Muscle of arm (tissue), 12 donors: Measurements from ENCODE around the gene MACROD1. TPM values are rescaled to one million over a fixed set of nuclear protein-coding genes. Genes with fewer than 3 reads are reported as not detected.

Source experiments
- DNase-seq: peaks from one replicate; pipeline ENCODE4 v3.0.0-alpha.2; 2013
- polyA plus RNA-seq, 12 donors: library from polyadenylated mRNA; unstranded; fragments of 120-200 nt; gene quantifications; one replicate each; pipeline ENCODE4 v1.2.1, GENCODE V29; 2013; ENCODE audit not compliant: insufficient read length in 12 of 12

Gene MACROD1
- polyA plus RNA-seq, 12 donors = 41.1 to 129 (median 55.2) TPM; not detected in 1

DNA sequence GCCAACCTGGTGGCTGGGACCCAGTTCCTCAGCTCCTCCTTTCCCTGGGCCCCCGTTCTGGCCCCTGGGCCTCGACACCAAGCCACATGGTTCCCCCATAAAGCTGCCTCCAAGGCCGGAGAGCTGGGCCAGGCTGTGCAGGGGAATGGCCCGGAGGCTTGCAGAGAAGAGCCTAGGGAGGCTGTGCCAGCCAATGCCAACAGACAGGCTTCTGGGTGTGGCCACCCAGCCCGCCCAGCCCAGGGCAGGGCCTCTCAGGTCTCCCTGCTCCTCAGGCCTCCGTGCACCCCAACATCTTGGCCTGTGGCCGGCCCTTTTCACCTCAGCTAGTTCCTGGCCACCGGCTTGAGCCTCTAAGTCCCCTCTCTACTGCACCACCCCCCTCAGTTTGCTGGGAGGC lies 147.6 kb downstream of the MACROD1 start:
- no peak for DNase-seq

DNA sequence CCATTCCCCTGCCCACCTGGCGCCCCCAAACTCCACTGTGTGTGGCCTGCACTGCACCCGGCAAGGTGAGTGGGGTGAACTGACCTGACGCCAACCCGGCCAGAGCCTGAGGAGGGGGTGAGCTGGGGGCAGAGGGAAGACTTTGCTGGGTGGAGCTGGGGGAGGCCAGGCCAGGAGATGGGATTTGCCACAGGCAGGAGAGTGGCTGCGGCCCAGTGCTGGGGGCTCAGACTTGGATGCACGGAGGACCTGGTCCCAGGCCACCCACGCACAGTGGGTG lies 148.0 kb downstream of the MACROD1 start:
- DNase-seq = no peak

DNA sequence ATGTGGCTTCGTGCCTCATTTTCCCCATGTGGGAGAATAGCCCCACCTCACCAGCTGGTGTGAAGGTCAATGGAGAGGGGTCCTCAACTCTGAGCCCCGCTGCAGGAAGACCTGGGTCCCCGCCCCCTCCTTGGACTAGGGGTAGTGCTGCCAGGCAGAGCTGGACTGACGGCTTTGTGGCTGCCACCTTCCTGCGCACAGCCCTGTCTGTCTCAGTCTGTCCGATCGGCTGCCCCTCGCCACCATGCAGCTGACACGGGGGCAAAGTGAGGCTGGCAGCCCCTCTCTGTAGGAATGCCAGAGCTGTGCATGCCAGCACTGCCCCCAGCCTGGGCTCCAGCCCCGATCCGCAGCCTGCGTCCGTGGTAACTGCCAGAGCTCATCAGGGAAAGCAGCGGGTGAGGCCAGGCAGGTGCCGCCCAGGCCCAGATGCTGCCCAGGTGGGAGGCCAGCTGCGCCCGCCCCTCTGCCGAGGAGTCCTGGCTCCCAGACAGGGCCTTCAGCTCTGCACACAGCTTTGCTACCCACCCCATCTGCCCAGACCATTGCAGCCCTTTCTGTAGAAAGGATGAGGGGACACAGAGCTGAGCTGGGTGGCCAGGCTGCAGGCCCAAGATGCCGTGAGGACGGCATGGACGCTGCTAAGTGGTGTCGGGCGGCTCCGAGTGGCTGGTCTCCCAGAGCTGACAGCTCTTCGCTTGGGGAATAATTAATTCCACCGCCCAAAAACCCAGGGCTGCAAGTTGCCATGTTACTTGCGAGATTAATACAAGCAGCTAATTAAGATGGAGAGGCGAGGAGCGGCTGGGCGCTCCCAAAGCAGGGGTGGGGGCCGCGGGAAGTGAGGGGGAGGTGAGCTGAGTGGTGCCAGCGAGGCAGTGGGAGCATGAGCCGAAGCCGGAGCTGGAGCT lies 149.7 kb downstream of the MACROD1 start:
- DNase-seq = no peak

DNA sequence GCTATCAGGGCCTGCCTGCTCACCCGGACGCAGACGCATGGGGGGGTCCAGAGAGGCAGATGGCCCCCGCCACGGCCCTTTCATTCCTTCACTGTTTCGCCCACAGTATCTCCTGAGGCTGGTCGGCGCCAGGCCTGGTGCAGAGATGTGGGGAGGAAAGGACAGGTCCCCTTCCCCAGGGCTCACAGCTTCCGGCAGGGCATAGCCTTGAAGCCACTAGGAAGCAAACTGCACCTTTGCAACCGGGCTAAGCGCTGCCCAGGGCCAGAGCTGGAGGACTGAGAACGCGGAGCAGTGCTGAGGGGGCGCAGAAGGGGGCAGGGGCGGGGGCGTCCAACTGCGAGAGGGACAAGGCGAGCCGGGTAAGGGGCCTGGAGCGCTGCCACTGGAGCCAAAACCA lies 150.4 kb downstream of the MACROD1 start:
- no peak for DNase-seq

DNA sequence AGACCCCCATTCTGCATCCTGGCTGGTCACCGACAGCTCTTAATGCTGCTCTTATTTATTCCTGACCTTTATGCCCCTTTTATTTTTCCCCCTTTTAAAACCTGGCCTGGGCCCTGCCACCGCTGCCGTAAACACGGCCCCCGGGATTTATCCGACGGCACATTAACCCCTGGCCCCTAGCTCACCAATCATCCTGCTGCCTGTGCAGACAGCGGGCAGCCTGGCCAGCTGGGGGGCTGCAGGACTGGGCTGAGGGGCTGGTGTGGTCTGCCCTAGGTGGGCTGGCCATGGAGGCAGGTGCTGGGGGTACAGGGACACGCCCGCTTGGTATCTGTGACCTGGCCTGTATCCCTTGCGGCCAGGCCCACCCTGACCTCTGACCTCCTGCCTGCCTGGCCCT lies 151.6 kb downstream of the MACROD1 start:
- no peak for DNase-seq

DNA sequence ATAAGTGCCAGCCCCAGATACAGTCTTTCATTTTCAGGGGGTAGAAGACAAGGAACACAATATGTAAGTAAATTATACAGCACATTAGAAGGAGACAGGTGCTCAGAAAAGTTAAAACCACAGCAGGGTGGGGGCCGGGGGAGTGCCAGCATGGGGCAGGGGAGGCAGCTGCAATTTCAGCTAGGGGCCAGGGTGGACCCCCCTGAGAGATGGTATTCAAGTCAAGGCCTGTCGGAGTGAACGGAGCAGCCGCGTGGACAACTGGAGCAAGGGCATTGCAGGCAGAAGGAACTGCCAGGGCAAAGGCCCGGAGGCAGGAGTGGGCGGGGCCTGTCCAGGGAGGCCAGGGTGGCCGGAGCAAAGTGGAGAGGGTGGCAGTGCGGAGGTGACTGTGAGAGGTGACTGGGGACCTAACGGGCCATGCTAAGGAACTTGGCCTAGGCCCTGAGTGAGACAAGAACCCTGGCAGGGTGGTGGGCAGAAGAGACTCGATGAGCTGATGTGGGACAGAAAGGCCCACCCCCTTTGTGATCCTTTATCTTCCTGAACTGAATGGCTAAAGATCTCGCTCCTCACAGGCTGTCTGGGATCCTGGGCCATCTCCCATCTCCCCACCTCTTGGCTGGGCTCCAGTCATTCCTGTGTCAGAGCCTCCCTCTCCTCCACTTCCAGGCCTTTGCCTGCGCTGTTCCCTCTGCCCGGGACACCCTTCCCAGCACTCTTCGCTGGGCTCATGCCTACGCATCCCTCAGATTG lies 152.6 kb downstream of the MACROD1 start:
- no peak for DNase-seq

DNA sequence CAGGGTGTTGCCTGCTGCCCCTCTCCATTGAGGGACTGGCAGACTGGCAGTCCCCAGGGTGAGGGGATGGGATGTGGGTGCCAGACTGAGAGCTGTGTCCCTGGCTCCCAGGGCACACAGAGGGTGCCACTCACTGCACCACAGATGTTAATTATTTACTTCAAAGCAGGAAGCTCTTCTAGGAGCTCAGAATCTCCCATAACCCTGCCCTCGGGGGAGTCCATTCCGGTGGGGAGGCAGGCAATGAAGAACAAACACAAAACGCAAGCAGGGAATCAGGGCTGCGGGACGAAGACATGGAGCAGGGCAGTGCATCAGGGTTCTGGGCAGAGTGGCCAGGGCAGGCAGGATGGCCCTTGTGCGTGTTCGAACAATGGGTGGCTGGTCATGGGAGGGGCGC lies 154.5 kb downstream of the MACROD1 start:
- no peak for DNase-seq

DNA sequence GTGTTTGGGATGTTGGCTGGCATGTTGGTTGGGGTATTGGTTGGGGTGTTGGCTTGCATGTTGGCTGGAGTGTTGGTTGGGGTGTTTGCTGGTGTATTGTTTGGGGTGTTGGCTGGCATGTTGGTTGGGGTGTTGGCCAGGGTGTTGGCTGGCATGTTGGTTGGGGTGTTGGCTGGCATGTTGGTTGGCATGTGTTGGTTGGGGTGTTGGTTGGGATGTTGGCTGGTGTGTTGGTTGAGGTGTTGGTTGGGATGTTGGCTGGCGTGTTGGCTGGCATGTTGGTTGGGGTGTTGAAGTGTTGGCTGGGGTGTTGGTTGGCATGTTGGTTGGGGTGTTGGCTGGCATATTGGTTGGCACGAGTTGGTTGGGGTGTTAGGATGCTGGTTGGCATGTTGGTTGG lies 155.1 kb downstream of the MACROD1 start:
- no peak for DNase-seq

DNA sequence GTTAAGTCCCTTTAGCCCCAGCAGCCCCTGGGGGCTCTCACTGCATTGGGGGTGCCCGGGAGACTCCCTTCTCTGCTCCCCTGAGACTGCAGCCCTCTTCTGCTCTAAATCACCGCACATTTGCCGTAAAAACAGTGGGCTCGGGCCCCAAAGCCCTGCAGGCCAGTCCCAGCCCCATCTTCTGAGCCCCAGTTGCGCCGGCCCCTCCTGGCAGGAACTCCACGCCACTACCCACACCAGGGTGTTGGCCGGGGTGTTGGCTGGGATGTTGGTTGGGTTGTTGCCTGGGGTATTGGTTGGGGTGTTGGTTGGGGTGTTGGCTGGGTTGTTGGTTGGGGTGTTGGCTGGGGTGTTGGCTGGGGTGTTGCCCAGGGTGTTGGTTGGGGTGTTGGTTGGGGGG lies 156.2 kb downstream of the MACROD1 start:
- no peak for DNase-seq

DNA sequence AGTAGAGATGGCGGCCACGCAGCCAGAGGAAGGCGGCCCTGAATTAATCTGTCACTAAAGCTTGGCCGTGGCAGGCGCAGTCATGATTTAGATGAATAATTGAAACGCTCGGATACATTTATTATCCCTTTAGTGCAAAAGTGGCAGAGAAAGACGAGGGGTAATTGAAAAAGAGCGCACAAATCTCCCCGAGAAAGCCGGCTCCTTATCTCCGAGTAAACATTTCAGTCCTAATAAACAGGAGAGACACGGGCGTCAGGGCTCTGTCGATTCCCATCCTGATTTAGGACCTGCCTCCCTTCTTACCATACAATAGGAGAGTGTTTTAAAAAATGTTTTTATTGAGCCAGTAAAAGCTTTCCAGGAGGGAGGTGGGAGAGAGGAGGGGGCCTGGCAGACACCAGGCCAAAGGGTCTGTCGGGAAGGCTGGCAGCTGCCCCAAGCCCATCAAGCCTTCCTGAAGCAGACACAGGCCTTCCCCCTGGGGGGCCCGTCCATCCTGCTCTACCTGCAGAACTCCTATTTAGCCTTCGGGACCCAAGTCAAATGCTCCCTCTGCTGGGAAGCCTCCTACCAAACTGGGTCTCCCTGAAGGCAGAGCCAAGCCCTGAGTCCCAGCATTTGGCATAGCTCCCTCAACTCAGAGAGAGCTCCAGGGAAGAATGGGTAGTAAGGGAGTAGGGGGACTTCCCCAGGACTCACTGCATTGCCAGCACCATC lies 156.8 kb downstream of the MACROD1 start:
- DNase-seq = no peak

DNA sequence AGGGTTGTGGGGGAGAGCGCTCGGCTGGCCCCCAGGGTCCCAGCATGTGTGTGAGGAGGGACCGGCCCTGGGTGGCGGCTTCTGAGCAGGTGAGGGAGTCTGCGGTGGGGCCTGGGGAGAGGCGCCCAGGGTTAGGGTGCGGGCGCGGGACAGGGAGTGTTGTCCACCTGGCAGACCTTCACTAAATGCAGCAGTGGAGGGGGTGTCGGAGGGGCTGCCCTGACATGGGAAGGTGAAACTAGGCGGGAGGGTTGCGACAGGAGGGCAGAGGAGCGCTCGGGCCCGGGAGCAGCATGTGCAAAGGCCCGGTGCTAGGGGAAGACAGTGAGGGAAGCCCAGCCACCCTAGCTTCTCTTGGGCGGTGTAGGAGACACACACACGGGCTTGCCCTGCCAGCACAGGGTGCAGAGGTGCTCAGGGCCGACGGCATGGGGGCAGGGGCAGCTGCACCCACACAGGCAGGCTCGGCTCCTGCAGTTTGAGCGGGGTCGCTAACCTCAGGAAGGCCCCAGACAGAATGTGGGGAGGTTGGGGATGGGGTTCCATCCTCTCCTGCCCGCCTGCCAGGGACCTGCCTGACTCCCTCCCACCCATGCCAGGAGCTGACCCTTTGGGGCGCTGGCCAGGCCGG lies 157.5 kb downstream of the MACROD1 start:
- no peak for DNase-seq

DNA sequence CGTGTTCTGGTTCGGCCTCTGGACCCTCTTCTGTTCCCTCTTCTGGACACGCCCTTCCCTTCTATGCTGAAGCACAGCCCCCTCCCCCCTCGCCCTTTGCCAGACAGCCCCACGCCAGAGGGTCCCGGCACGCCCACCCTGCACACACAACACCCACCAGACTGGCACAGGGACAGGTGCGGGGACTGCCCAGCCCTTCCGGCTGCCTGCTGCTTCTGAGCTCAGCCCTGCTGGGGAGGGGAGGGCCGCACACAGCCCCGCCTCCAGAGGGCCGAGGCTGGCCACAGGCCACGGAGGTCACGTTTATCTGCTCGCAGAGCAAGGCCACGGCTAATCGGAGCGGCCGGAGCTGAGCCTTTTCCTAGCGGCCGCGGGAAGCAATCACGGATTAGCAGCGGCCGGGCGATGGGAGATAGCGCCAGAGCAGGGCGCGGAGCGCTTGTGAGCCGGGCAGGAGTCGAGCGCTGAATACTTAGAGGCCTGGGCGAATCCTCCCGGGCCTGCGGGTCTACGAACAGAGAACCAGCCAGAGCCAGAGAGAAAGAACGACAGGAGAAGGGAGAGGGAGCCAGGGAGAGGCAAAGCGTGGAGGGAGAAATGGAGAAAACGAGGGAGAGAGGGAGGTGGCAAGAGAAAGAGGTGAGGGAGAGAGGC lies 158.2 kb downstream of the MACROD1 start:
- peak; percentile 78 for DNase-seq

DNA sequence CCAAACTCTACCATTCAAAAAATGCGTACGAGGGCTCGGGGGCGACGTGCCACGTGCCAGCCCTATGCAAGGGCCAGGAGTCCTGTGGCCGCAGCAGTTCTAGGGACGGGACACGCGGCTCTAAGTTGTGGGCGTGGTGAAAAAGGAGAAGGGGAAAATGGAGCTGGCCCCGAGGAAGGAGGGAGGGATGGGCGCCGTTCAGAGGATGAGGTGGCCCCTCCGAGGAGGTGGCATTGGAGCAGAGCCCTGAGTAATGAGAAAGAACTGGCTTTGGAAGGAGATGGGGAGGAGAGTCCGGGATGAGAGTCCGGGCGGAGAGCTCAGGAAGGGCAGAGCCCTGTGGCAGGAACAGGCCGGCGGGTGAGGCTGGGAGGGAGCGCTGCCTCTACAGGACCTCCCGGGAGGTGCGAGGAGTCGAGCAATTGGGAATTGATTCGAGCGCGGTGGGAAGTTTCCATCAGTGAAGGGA lies 158.7 kb downstream of the MACROD1 start:
- DNase-seq = peak; percentile 30

DNA sequence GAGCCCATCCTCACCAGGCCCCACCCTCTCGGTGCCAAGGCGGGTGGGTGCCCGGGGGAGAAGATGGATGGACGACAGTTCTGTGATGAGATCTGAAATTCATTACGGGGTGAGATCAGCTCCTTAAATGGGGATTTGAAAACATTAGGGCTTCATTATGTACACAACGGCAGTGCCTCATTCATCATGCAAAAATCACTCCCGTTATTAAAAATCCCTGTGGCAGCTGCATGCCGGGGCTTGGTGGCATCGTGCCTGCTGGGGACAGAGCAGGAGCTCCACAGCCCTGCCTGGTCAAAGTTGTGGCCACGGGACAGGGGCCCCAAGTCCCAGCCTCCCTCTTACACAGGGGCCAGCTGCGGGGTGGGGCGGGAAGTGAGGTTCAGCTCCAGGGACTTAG lies 159.5 kb downstream of the MACROD1 start:
- no peak for DNase-seq

DNA sequence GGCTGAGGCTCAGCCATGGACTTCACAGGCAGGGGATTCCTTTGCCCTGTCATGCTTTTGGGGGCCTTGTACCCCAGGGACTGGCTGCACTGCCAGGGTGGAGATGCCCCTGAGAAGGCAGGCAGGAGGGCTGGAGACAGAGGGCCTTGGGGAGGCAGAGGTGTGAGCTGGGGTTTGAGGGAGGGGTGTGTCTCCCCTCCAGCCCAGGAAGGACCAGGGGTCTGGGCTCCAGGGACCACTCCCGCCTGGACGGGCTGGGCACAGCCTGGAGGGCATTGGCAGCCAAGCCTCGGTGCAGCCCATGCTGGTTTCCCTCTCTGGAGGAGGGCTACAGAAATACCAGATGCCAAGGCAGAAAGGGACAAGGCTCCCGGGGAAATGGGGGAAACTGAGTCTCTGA lies 160.2 kb downstream of the MACROD1 start:
- no peak for DNase-seq

DNA sequence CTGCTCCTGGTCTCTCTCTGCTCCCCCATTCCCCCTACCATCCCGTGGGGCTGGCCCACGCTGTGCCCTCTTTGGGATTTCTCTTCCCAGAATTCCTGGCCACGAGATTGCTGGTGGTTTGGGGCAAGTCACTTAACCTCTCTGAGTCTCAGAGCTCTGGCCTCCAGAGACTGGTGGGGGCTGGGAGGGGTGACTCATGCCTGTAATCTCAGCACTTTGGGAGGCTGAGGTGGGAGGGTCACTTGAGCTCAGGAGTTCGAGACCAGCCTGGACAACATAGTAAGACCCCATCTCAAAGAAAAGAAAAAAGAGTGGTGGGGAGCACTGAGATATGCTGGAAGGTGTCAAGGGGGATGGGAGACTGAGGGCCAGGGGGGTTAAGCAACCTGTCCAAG lies 161.3 kb downstream of the MACROD1 start:
- no peak for DNase-seq

DNA sequence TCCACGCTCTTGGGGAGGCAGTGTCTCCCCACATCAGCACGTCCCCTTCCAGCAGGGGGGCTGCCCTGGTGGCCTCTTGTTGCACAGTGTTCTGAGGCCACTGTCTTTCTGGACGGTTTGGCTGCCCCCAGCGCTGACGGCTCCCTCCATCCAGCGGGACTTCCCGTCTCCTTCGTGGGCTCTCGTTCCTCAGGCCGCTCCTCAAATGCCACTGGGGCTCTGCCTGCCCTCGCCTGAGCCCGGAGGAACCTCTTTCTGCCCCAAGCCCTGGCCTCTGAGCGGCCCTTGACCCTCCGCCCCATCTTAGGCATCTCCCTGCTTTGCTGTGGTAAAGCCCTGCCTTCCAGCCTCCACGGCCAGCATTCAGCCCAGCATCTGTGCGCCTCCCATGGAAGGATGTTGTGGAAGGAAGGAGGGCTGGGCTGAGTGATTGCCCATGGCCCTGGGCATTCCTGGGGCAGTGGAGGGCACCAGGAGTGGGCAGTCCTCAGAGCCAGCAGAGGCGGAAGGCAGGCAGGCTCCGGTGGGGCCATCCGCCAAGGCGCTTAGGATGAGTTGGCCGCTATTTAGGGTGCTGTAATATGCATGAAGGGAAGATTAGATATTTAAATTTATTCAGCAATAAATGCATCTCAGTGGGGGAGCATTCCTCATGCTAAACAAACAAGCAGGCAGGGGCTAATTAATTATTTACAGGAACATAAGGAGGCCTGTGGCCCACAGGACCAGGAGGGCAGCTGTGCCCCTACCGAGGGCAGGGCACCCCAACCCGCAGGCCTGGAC lies 161.9 kb downstream of the MACROD1 start:
- no peak for DNase-seq

DNA sequence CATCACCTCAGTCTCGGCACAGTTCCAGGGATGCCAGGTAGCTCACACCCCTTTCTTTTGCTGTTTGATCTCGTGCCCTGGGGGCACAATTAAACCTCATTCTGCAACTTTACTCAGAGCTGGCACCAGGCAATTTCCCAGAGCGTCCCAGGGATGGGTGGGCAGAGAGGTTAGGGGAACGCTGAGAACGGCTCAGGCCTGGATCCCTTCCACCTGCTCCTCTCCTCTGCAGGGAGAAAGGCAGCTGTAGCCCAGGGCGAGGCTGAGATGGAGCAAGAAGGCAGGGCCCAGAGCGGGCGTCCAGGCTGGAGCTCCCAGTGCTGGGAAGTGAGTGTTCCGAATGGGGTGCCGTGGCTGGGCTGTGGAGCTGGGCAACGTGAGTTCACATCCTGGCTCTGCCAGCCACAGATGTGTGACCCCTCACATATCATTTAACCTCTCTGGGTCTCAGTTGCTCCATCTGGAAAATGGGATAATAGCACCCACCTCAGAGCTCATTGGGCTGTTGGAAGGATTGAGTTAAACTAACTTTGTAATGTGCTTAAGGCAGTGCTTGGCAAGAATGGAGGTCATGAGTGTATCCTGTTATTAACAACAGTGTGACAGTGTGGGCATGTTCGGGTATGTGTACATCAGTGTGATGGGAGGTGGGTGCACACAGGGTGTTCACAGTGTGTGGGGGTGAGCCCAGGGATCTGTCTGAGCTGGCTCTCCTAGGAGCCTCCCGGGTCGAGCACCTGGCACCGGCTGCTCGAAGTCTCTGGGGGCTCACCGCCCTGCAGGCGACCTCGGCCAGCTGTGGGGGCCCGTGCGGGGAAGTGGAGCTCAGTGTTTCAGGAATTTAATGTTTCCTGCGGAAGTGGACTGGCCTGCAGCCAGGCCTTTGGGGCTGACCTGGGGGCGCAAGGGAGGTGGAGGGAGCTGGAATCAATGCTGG lies 164.2 kb downstream of the MACROD1 start:
- peak; percentile 73 for DNase-seq

DNA sequence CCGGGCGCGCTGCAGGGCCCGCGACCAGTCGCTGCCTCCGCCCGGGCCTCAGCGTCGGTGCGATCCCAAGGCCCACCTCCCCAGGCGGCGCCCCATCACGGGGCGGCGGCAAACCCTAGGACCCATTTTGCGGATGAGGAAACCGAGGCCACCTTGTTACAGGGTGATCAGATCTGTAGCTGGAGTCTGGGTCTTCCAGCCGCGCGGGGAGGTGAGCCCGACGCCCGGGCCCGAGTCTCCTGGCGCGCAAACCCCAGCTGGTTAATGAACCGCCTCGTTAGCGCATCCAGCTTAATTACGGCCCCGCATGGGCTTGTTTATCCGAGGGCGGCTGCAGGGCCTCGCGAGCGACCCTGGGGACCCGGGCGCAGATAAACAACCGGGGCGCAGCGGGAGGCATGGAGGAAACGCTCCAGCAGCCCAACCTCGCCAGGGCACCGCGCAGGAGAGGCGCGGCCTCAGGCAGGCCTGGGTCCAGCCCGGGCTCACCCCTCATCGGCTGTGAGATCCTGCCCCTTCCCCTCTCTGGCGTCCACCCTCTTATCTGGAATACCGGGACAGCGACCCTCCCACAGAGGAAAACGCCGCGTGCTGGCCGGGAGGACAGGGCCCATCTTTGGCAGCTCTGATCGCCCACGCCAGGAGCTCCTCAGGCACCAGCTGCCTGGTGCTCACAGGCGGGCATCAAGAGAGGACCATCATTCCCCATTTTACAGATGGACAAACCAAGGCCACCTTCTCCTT lies 165.0 kb downstream of the MACROD1 start:
- DNase-seq = no peak
